OCI-LY7 (cell line): ENCODE results near the gene HMGN4. TPM values are rescaled to one million over a fixed set of nuclear protein-coding genes. Genes with fewer than 3 reads are reported as not detected.

Source experiments
- BruUV-seq: library from RNA; stranded (reverse); fragments of 400-500 nt; replicated peaks from 2 replicates; lab custom pipeline; 2021; lab: Mats Ljungman, UMichigan
- CTCF ChIA-PET: fragments of 300-600 bp; sonication (Branson Sonifier 250); formaldehyde crosslinking; loops from one replicate; lab custom pipeline; 2022; ENCODE audit warnings: antibody characterized with exemption; ENCODE audit not compliant: unreplicated experiment; lab: Charles Lee
- POLR2A ChIA-PET: fragments of 300-600 bp; sonication (Branson Sonifier 250); formaldehyde crosslinking; loops from one replicate; lab custom pipeline; 2022; ENCODE audit warnings: antibody characterized with exemption; lab: Charles Lee
- DNase-seq: peaks from one replicate; pipeline ENCODE4 v3.0.0-alpha.2; 2015; ENCODE audit warnings: low spot score
- H2AFZ ChIP-seq: fragments of 200-600 bp; sonication (generic), shearing (Covaris generic); 2 replicates; pipeline ENCODE4 v1.6.1; 2014; ENCODE audit warnings: mild to moderate bottlenecking, antibody characterized with exemption, low read length, moderate library complexity
- H3K27ac ChIP-seq: fragments of 200-600 bp; sonication (generic); 2 replicates; pipeline ENCODE4 v1.5.1; 2014; ENCODE audit warnings: mixed run types, low read depth, mild to moderate bottlenecking, moderate library complexity, low read length, inconsistent platforms; ENCODE audit not compliant: poor library complexity, severe bottlenecking
- H3K36me3 ChIP-seq: fragments of 200-600 bp; sonication (generic); 2 replicates; pipeline ENCODE4 v1.6.1; 2014; ENCODE audit warnings: mild to moderate bottlenecking, antibody characterized with exemption, low read length, moderate library complexity, mixed read lengths; ENCODE audit not compliant: insufficient read depth
- H3K4me1 ChIP-seq: fragments of 200-600 bp; sonication (generic); 2 replicates; pipeline ENCODE4 v1.5.1; 2014; ENCODE audit warnings: mild to moderate bottlenecking, low read length; ENCODE audit not compliant: insufficient read depth, poor library complexity, severe bottlenecking
- H3K4me2 ChIP-seq: fragments of 200-600 bp; sonication (generic); 2 replicates; pipeline ENCODE4 v1.6.1; 2014; ENCODE audit warnings: mild to moderate bottlenecking, low read length
- H3K4me3 ChIP-seq: fragments of 200-600 bp; sonication (generic); 2 replicates; pipeline ENCODE4 v1.5.1; 2014; ENCODE audit warnings: mild to moderate bottlenecking, low read depth, low read length; ENCODE audit not compliant: poor library complexity, severe bottlenecking
- H3K79me2 ChIP-seq: fragments of 200-600 bp; sonication (generic); 2 replicates; pipeline ENCODE4 v1.6.1; 2016; ENCODE audit warnings: low read depth, mild to moderate bottlenecking, low read length, moderate library complexity, mixed read lengths; ENCODE audit not compliant: insufficient read depth
- H3K9me2 ChIP-seq: fragments of 200-600 bp; sonication (generic); 2 replicates; pipeline ENCODE4 v1.6.1; 2016; ENCODE audit warnings: mild to moderate bottlenecking, low read length, mixed read lengths; ENCODE audit not compliant: insufficient read depth
- H3K9me3 ChIP-seq: fragments of 200-600 bp; sonication (generic); 2 replicates; pipeline ENCODE4 v1.6.1; 2014; ENCODE audit warnings: mild to moderate bottlenecking, mixed run types, low read length, mixed read lengths
- H4K20me1 ChIP-seq: fragments of 200-600 bp; sonication (generic); 2 replicates; pipeline ENCODE4 v1.6.1; 2014; ENCODE audit warnings: mild to moderate bottlenecking, antibody characterized with exemption, low read length, moderate library complexity, mixed read lengths; ENCODE audit not compliant: insufficient read depth
- EZH2phosphoT487 ChIP-seq: fragments of 200-600 bp; sonication (generic); IDR thresholded peaks from 2 replicates; pipeline ENCODE4 v1.6.1; 2018; ENCODE audit warnings: low read depth, borderline replicate concordance, mild to moderate bottlenecking, mixed run types, antibody characterized with exemption, low read length, moderate library complexity, mixed read lengths
- intact Hi-C: fragments of 100-400 bp; cut with micrococcal nuclease; formaldehyde crosslinking; loops from one replicate; pipeline ENCODE4 v1.10.0; 2022; ENCODE audit not compliant: unreplicated experiment
- total RNA-seq, 2 experiments: library from RNA; depleted of rRNA in 1 of 2; stranded (reverse); fragments of >200 nt in 1 of 2; shearing (Covaris generic) in 1 of 2; gene quantifications; 2 replicates each; pipeline ENCODE4 v1.2.3, GENCODE V29; 2014 to 2022
- TF ChIP-seq, protein P1 (sequence below): fragments of 200-600 bp; sonication (generic); conservative IDR thresholded peaks from 2 replicates; pipeline ENCODE4 v1.5.1; 2014; ENCODE audit warnings: mild to moderate bottlenecking, antibody characterized with exemption, low read length, moderate library complexity, mixed read lengths

The HMGN4 gene
- total RNA-seq, 2 experiments from 2014 or later: 104 to 113 TPM

- peak overlapping the region; percentile 12; the same call in 1 of the 2 replicates for H2AFZ ChIP-seq
- intact Hi-C loops: no loop called here
- BruUV-seq: no TSS peak
- H3K27ac ChIP-seq: no peak overlapping the region
- POLR2A ChIA-PET: interaction anchor here (0.5 kb wide), 1 partner anchor 13 kb away, joined by 5 read pairs; no protein-coding TSS in a partner anchor
- no peaks in the 10 kb centered on the region for H3K9me3 ChIP-seq
- DNase-seq: no peak
- H3K9me2 ChIP-seq: no peaks in the 10 kb centered on the region
- no peak for TF ChIP-seq EZH2phosphoT487
- TF ChIP-seq, protein P1, sequence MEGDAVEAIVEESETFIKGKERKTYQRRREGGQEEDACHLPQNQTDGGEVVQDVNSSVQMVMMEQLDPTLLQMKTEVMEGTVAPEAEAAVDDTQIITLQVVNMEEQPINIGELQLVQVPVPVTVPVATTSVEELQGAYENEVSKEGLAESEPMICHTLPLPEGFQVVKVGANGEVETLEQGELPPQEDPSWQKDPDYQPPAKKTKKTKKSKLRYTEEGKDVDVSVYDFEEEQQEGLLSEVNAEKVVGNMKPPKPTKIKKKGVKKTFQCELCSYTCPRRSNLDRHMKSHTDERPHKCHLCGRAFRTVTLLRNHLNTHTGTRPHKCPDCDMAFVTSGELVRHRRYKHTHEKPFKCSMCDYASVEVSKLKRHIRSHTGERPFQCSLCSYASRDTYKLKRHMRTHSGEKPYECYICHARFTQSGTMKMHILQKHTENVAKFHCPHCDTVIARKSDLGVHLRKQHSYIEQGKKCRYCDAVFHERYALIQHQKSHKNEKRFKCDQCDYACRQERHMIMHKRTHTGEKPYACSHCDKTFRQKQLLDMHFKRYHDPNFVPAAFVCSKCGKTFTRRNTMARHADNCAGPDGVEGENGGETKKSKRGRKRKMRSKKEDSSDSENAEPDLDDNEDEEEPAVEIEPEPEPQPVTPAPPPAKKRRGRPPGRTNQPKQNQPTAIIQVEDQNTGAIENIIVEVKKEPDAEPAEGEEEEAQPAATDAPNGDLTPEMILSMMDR: no peak
- no peak overlapping the region for H3K4me2 ChIP-seq
- H3K4me3 ChIP-seq: no peak overlapping the region
- no peaks in the 10 kb centered on the region for H4K20me1 ChIP-seq
- no peaks in the 10 kb centered on the region for H3K36me3 ChIP-seq
- peaks cover 11% of the 10 kb centered on the region for H3K4me1 ChIP-seq
- no peaks in the 10 kb centered on the region for H3K79me2 ChIP-seq
- CTCF ChIA-PET: no interaction called here
Observed at GRCh38 chr6:26514984-26515383, 23.2 kb upstream of the HMGN4 start.

GRCh38 chr6:26516481-26517427 lies 21.4 kb upstream of the HMGN4 start:
- CTCF ChIA-PET: no interaction called here
- TF ChIP-seq, protein P1: no peak

More at GRCh38 chr6:26516481-26517427, 21.4 kb upstream of the HMGN4 start:
- H3K9me2 ChIP-seq: no peaks in the 10 kb centered on the region
- no peak overlapping the region for H3K4me3 ChIP-seq
- no peaks in the 10 kb centered on the region for H4K20me1 ChIP-seq
- peak overlapping the region; percentile 42; the same call in 1 of the 2 replicates for H2AFZ ChIP-seq
- POLR2A ChIA-PET: interaction anchor here (0.7 to 1.1 kb wide), 4 partner anchors 14 to 1610 kb away, joined by 3 to 7 read pairs (median 4); no protein-coding TSS in a partner anchor
- intact Hi-C loops: no loop called here
- no peaks in the 10 kb centered on the region for H3K9me3 ChIP-seq
- BruUV-seq: no TSS peak
- H3K79me2 ChIP-seq: no peaks in the 10 kb centered on the region
- no peak overlapping the region for H3K27ac ChIP-seq
- no peak overlapping the region for H3K4me2 ChIP-seq
- H3K36me3 ChIP-seq: no peaks in the 10 kb centered on the region
- peaks cover 19% of the 10 kb centered on the region for H3K4me1 ChIP-seq
- DNase-seq: no peak
